Pons (tissue), 1 donor: ENCODE results near the gene SMIM1.
A peak's percentile ranks its signal among the peaks of the same experiment; 100 is the strongest.
"Not testable (repeated sequence)": the region's sequence is repeated elsewhere in the genome, so short reads cannot be mapped to it uniquely, and the experiment has no call there.

ENCODE experiments used
- DNase-seq: peaks from one replicate; pipeline ENCODE4 v3.0.0-alpha.2; 2016; ENCODE audit warnings: low spot score

The SMIM1 gene

GRCh38 chr1:3796215-3797061, 23.9 kb downstream of the SMIM1 start, which contains the start of gene LRRC47:
TSS of gene LRRC47 (minus strand) at chr1:3796498. CDS start at chr1:3796476, 22 bp downstream.
- peak; percentile 89 for DNase-seq

GRCh38 chr1:3799976-3800685, 27.6 kb downstream of the SMIM1 start:
- no peak for DNase-seq

GRCh38 chr1:3800795-3801194, 28.2 kb downstream of the SMIM1 start:
- not testable (repeated sequence) for DNase-seq

- no peak for DNase-seq
Measured at GRCh38 chr1:3803905-3804626, 31.5 kb downstream of the SMIM1 start.

- not testable (repeated sequence) for DNase-seq
Measured at GRCh38 chr1:3804627-3804944, 32.0 kb downstream of the SMIM1 start.

- DNase-seq, result no peak
Measured at GRCh38 chr1:3805038-3805437, 32.5 kb downstream of the SMIM1 start.

- DNase-seq, result no peak
Measured at GRCh38 chr1:3807769-3808168, 35.2 kb downstream of the SMIM1 start.

GRCh38 chr1:3809680-3810079, 37.1 kb downstream of the SMIM1 start:
- DNase-seq, result no peak

- DNase-seq, result not testable (repeated sequence)
Measured at GRCh38 chr1:3810149-3810761, 37.7 kb downstream of the SMIM1 start.

GRCh38 chr1:3811595-3811911, 39.0 kb downstream of the SMIM1 start:
- no peak for DNase-seq

- DNase-seq, result no peak
Measured at GRCh38 chr1:3814065-3814464, 41.5 kb downstream of the SMIM1 start.

GRCh38 chr1:3814771-3815561, 42.4 kb downstream of the SMIM1 start:
- DNase-seq, result no peak

- no peak for DNase-seq
Measured at GRCh38 chr1:3816331-3817137, 44.0 kb downstream of the SMIM1 start.

GRCh38 chr1:3817138-3817740, 44.7 kb downstream of the SMIM1 start:
- no peak for DNase-seq

- no peak for DNase-seq
Measured at GRCh38 chr1:3817821-3818597, 45.5 kb downstream of the SMIM1 start.

- no peak for DNase-seq
Measured at GRCh38 chr1:3819771-3820200, 47.2 kb downstream of the SMIM1 start.

- no peak for DNase-seq
Measured at GRCh38 chr1:3820316-3820715, 47.8 kb downstream of the SMIM1 start.

GRCh38 chr1:3821004-3821403, 48.5 kb downstream of the SMIM1 start:
- DNase-seq, result no peak

GRCh38 chr1:3821447-3821846, 48.9 kb downstream of the SMIM1 start:
- no peak for DNase-seq
